HG02884 (cell line): ENCODE measurements around the gene SPIB.
"Not testable (repeated sequence)": the region's sequence is repeated elsewhere in the genome, so short reads cannot be mapped to it uniquely, and the experiment has no call there.

Source experiments
- ATAC-seq: cut with Tn5 transposase; IDR thresholded peaks from one replicate; pipeline ENCODE4 v1.9.1; 2021; ENCODE audit warnings: mild to moderate bottlenecking, moderate library complexity; ENCODE audit not compliant: unreplicated experiment

Gene SPIB

GRCh38 chr19:50465986-50466705, 47.4 kb downstream of the SPIB start:
- ATAC-seq, result no peak

- no peak for ATAC-seq
Observed at GRCh38 chr19:50466706-50467039, 47.9 kb downstream of the SPIB start.

GRCh38 chr19:50467566-50467965, 48.8 kb downstream of the SPIB start:
- no peak for ATAC-seq

- ATAC-seq, result no peak
Observed at GRCh38 chr19:50468818-50469217, 50.1 kb downstream of the SPIB start.

- not testable (repeated sequence) for ATAC-seq
Observed at GRCh38 chr19:50473336-50473735, 54.6 kb downstream of the SPIB start.

- no peak for ATAC-seq
Observed at GRCh38 chr19:50475101-50475568, 56.4 kb downstream of the SPIB start.

GRCh38 chr19:50475736-50476223, 57.0 kb downstream of the SPIB start:
- no peak for ATAC-seq

GRCh38 chr19:50476224-50476906, 57.6 kb downstream of the SPIB start, which contains the start of the genes EMC10 and GARIN5A:
Gene EMC10, plus strand, starts transcription at chr19:50476507. Its CDS starts 38 bp downstream, at chr19:50476545.
Gene GARIN5A, minus strand, starts transcription at chr19:50476848. Its CDS starts 460 bp downstream, at chr19:50476388.
- peak; percentile 78 for ATAC-seq

GRCh38 chr19:50476907-50477238, 58.1 kb downstream of the SPIB start:
- no peak for ATAC-seq

- no peak for ATAC-seq
Observed at GRCh38 chr19:50477751-50478515, 59.2 kb downstream of the SPIB start.

- no peak for ATAC-seq
Observed at GRCh38 chr19:50478901-50479715, 60.4 kb downstream of the SPIB start.

- no peak for ATAC-seq
Observed at GRCh38 chr19:50479761-50480251, 61.1 kb downstream of the SPIB start.

GRCh38 chr19:50480281-50481111, 61.8 kb downstream of the SPIB start:
- ATAC-seq, result no peak
